ENCODE results near the gene CCDC127.

GRCh38 chr5:170971-171800 is 46.8 kb downstream of the CCDC127 start:
- TF ChIP-seq CTCF (IDR thresholded peaks at IDR 0.05; ENCODE audit: low read depth, low read length, poor library complexity, severe bottlenecking) = no peak
- TF ChIP-seq EZH2phosphoT487 (IDR thresholded peaks at IDR 0.05; ENCODE audit: borderline replicate concordance, low read length) = no peak

All from DOHH2 (cell line).